ENCODE measurements around the gene SSPN.

Gene SSPN

DNA sequence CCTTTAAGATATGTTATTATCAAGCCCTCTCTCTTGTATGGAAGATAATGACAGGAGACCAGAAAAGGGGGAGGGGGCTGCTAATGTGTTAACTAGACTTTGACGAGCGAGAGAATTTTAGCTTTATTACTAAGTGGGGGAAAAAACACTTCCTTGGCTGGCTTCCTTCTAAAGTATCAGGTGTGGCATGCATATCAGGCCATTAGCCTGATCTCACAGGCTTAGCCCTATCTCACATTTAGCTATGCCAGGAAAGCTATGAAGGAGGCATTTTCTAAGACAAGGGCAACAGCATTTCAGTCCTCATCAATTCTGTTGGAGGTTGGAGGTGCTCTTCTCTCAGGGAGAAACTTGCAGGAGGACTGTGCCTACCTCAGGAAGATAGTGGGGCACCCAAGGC, 9.9 kb downstream of the SSPN start:
- DNase-seq (ENCODE audit: low read depth), result no peak
- no peak overlapping the region for H3K4me3 ChIP-seq (replicated peaks; ENCODE audit: low read depth, low read length)
- TF ChIP-seq, protein P1, sequence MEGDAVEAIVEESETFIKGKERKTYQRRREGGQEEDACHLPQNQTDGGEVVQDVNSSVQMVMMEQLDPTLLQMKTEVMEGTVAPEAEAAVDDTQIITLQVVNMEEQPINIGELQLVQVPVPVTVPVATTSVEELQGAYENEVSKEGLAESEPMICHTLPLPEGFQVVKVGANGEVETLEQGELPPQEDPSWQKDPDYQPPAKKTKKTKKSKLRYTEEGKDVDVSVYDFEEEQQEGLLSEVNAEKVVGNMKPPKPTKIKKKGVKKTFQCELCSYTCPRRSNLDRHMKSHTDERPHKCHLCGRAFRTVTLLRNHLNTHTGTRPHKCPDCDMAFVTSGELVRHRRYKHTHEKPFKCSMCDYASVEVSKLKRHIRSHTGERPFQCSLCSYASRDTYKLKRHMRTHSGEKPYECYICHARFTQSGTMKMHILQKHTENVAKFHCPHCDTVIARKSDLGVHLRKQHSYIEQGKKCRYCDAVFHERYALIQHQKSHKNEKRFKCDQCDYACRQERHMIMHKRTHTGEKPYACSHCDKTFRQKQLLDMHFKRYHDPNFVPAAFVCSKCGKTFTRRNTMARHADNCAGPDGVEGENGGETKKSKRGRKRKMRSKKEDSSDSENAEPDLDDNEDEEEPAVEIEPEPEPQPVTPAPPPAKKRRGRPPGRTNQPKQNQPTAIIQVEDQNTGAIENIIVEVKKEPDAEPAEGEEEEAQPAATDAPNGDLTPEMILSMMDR (IDR thresholded peaks at IDR 0.05; ENCODE audit: low read length, missing control alignments), result no peak

DNA sequence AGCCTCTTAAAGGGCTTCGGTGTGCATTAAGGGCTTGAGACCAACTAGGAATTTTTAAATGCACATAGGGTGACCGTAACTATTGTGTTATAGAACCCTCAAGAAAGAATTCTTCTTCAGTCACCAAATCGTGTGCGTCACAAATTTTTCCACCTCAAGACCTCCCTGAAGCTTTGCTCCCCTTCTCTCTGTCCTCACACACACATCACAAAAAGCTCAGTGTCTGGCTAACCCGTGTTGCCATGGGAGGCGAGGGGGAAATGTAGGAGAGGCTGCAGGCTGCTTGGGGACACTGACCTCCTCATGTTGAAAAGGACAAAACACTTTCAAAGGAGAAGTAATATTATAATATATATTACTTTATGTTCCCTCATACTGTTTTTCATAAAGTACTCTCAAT, 10.6 kb downstream of the SSPN start:
- no peak for DNase-seq (ENCODE audit: low read depth)
- TF ChIP-seq, protein P1 (IDR thresholded peaks at IDR 0.05; ENCODE audit: low read length, missing control alignments), result no peak
- no peak overlapping the region for H3K4me3 ChIP-seq (replicated peaks; ENCODE audit: low read depth, low read length)

DNA sequence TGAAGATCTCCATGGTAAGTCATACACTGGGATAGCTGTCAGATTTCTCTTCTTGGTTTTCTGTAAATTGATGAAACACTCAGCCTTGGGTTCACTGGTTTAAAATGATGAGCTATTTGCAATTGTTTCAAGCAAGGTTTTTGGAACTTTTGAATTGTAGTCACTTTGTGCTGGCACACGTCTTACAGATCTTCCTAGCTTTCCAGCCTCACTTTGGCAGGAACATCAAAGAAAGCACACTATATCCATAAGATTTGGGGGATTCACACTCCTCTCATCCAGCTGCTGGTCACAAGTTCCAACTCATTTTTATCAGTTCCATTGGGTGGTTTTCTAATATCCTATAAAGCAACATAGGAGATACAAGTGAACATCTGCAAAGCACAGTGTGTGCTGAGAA, 16.0 kb downstream of the SSPN start:
- H3K4me3 ChIP-seq (replicated peaks; ENCODE audit: low read depth, low read length), result no peak overlapping the region

DNA sequence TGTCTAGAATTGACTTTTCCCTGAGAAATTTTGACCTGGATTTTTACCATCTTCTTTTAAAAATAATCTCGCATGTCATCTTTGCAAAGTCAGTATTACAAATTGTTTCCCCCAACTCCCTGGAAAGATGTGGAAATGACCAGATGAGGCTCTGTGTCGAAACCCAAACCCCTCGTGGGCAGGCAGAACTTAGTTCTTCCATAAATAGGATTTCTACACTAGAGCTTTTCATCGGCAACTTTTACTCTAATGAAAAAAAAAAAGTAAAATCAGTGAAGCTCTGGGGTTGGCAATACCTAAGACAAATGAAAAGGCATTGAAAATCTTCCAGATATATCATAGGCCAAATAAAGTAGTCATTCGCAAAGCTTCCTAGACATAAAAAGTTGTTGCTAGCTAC, 17.0 kb downstream of the SSPN start:
- TF ChIP-seq, protein P1 (IDR thresholded peaks at IDR 0.05; ENCODE audit: low read length, missing control alignments), result no peak

More for the DNA sequence above, 16.0 kb downstream of the SSPN start:
- DNase-seq (ENCODE audit: low read depth), result no peak
- TF ChIP-seq, protein P1 (IDR thresholded peaks at IDR 0.05; ENCODE audit: low read length, missing control alignments), result no peak

DNA sequence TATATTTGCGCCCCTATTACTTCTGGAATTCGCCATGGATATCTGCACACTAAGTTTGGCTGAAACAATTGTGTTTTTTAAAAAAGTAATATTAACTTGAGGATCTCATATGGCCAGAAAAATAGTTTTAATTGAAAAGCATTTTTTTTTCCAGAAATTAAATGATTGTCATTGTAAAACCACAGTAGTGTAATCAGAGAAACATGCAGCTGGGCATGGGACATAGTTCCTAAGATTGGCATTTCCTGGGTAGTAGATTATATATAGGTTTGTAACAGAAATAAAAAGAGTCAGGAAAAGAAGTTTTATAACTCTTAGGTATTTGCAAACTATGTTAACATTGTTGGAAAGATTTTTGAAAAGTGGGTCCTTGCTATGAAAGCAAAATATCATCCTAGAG, 17.6 kb downstream of the SSPN start:
- TF ChIP-seq, protein P1 (IDR thresholded peaks at IDR 0.05; ENCODE audit: low read length, missing control alignments), result no peak
- no peak for DNase-seq (ENCODE audit: low read depth)
- no peak overlapping the region for H3K4me3 ChIP-seq (replicated peaks; ENCODE audit: low read depth, low read length)

More for the DNA sequence above, 17.0 kb downstream of the SSPN start:
- no peak overlapping the region for H3K4me3 ChIP-seq (replicated peaks; ENCODE audit: low read depth, low read length)
- no peak for DNase-seq (ENCODE audit: low read depth)

DNA sequence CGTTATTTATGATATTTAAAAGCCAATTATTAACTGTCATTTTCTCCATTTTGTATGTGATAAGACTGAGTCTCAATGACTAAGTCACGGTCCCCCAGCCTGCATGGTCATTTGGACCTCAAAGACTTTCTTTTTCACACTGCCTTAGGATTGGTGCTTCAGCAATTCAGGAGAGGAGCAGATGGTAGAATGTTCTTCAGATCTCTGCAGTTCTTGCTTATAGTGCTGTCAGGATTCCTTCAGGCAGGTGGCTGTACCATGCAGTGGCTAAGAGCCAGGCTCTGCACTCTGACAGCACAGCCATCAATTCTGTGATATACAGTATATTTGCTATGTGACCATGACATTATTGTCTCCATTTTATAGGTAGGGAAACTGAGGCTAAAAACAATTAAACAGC, 18.7 kb downstream of the SSPN start:
- DNase-seq (ENCODE audit: low read depth), result no peak
- TF ChIP-seq, protein P1 (IDR thresholded peaks at IDR 0.05; ENCODE audit: low read length, missing control alignments), result no peak
- H3K4me3 ChIP-seq (replicated peaks; ENCODE audit: low read depth, low read length), result no peak overlapping the region

DNA sequence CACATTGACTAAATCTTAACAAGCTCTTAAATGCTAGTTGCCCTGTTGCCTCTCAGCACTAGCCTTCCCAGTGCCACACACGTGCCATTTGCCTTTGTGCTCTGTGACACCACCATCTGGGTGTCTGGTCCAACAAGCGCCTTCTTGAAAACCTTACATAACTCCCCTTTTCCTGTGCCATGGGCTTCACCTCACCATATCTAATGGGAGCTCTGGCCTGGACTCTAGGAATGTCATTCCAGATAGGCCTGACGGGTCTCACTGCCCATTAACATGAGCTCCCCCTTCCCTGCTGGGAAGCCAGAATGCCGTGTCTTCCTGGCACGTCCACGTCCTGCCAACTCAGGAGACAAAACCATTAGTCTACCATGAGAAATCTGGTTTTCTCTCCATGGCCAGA, 24.4 kb downstream of the SSPN start:
- no peak overlapping the region for H3K4me3 ChIP-seq (replicated peaks; ENCODE audit: low read depth, low read length)
- no peak for DNase-seq (ENCODE audit: low read depth)
- TF ChIP-seq, protein P1 (IDR thresholded peaks at IDR 0.05; ENCODE audit: low read length, missing control alignments), result no peak
